ENCODE data around the gene ITPRID2.

The ITPRID2 gene

GRCh38 chr2:181970160-181970794, 78.7 kb downstream of the ITPRID2 start:
- DNase-seq, result no peak

- no peak for DNase-seq
These were observed 79.5 kb downstream of the ITPRID2 start for GRCh38 chr2:181971032-181971431.

- DNase-seq, result no peak
These were observed 81.1 kb downstream of the ITPRID2 start for GRCh38 chr2:181972431-181973170.

- DNase-seq, result no peak
These were observed 81.7 kb downstream of the ITPRID2 start for GRCh38 chr2:181973171-181973783.

- no peak for DNase-seq
These were observed 86.3 kb downstream of the ITPRID2 start for GRCh38 chr2:181977661-181978350.

- no peak for DNase-seq
These were observed 87.0 kb downstream of the ITPRID2 start for GRCh38 chr2:181978351-181979150.

Measured in activated CD4-positive, alpha-beta T cell treated with anti-CD3 and anti-CD28 coated beads, Interleukin-2, amount 50 U/mL, for 4 hours (primary cell).